ENCODE measurements around the gene CAPN10. TPM values are rescaled to one million over a fixed set of nuclear protein-coding genes. Genes with fewer than 3 reads are reported as not detected.

Gene CAPN10
- total RNA-seq, 3 donors from 2014 or later, result 17.0 to 26.2 (median 25.5) TPM

DNA sequence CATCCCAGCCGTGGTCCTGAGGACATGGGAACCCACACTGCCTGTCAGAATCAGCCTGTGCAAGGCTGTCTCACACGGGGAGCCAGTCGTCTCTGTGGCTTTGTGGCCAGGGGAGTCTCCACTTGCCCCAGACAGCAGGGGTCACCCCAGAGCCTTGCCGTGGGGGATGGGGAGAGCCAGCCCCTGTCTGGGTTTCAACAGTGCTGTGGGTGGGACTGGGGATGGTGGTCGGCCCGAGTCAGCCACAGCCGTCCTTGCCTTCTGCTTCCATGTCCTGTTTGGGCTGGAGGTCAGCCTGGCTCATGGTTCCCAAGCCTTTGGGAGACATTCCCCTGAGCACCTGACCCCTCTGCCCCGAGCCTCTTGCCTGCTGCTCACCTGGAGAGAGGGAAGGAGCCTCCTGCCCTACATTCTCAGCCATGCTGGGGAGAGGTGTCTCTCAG is 58.3 kb downstream of the CAPN10 start:
- no peaks in the 10 kb centered on the region for H3K36me3 ChIP-seq
- DNase-seq (ENCODE audit: low spot score in 2 of 2), result no peak
- no peaks in the 10 kb centered on the region for H3K4me1 ChIP-seq
- no peak for TF ChIP-seq CTCF (IDR thresholded peaks at IDR 0.05)
- no peak for TF ChIP-seq POLR2AphosphoS5 (IDR thresholded peaks at IDR 0.05)
- no peak for TF ChIP-seq POLR2A (IDR thresholded peaks at IDR 0.05)
- no peak overlapping the region for H3K27ac ChIP-seq
- H3K27me3 ChIP-seq, result peaks cover 0 to 59% of the 10 kb centered on the region in 2 donors
- intact Hi-C loops (cut with DNase I; ENCODE audit: low total_unique reads), result no loop called here
- H3K4me3 ChIP-seq, result no peak overlapping the region
- H3K9me3 ChIP-seq, result no peaks in the 10 kb centered on the region

GRCh38 chr2:240645346-240645745 is 58.8 kb downstream of the CAPN10 start:
- intact Hi-C loops (cut with DNase I; ENCODE audit: low total_unique reads), result no loop called here
- Histone ChIP-seq H3K4me3 (no peak overlapping the region), H3K27me3 (peaks cover 0 to 61% of the 10 kb centered on the region in 2 donors), H3K9me3 (no peaks in the 10 kb centered on the region), H3K4me1 (no peaks in the 10 kb centered on the region), H3K27ac (no peak overlapping the region), H3K36me3 (no peaks in the 10 kb centered on the region)
- no peak for DNase-seq (ENCODE audit: low spot score in 2 of 2)
- TF ChIP-seq POLR2AphosphoS5 (IDR thresholded peaks at IDR 0.05) (no peak), POLR2A (IDR thresholded peaks at IDR 0.05) (no peak), CTCF (IDR thresholded peaks at IDR 0.05) (no peak)

- intact Hi-C loops (cut with DNase I; ENCODE audit: low total_unique reads), result no loop called here
- Histone ChIP-seq H3K9me3 (no peaks in the 10 kb centered on the region), H3K36me3 (no peaks in the 10 kb centered on the region), H3K27me3 (peaks cover 0 to 66% of the 10 kb centered on the region in 2 donors), H3K4me3 (no peak overlapping the region), H3K4me1 (no peaks in the 10 kb centered on the region), H3K27ac (no peak overlapping the region)
- peak in 1 of 2 donors; percentile 10 for DNase-seq (ENCODE audit: low spot score in 2 of 2)
- TF ChIP-seq CTCF (IDR thresholded peaks at IDR 0.05), result no peak
- TF ChIP-seq POLR2A (IDR thresholded peaks at IDR 0.05), result no peak
- TF ChIP-seq POLR2AphosphoS5 (IDR thresholded peaks at IDR 0.05), result no peak
Observed at GRCh38 chr2:240645801-240646175, 59.3 kb downstream of the CAPN10 start.

DNA sequence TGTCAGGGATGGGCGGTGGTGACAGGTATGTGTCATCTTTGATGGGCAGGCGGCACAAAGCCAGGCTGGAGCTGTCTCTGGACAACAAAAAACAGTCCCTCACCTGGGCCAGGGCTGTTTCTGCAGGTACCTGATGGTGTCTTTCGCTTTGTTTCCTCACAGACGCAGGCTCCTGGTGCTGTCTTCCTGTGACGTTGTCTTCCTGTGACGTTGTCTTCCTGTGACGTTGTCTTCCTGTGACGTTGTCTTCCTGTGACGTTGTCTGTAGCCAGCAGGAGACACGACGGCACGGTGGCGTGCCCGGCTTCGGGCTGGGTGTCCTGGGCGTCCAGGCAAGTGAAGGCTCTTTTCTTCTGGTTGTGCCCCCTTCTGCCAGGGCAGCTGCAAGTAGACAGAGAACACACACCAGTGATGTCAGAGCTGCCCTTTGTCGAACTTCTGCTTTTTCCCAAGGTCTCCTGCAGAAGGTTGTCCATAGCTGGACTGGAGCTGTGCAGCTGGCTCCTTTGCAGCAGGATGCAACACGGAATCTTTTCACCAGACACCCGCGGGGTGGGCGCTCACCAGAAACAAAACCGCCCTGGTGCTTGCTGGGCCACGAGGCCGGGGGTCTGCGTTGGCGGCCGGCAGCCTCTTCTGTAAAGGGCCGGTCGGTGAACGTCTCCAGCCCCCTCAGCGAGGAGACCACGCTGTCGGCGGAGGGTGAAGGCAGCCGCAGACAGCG is 59.8 kb downstream of the CAPN10 start:
- Histone ChIP-seq H3K27me3 (peaks cover 0 to 71% of the 10 kb centered on the region in 2 donors), H3K36me3 (no peaks in the 10 kb centered on the region), H3K4me3 (peak overlapping the region in 1 of 3 donors; percentile 13), H3K9me3 (no peaks in the 10 kb centered on the region), H3K27ac (no peak overlapping the region), H3K4me1 (no peaks in the 10 kb centered on the region)
- DNase-seq (ENCODE audit: low spot score in 2 of 2), result peak in 1 of 2 donors; percentile 2
- no peak for TF ChIP-seq POLR2A (IDR thresholded peaks at IDR 0.05)
- no peak for TF ChIP-seq POLR2AphosphoS5 (IDR thresholded peaks at IDR 0.05)
- no peak for TF ChIP-seq CTCF (IDR thresholded peaks at IDR 0.05)
- intact Hi-C loops (cut with DNase I; ENCODE audit: low total_unique reads), result no loop called here

GRCh38 chr2:240646900-240647502 is 60.5 kb downstream of the CAPN10 start:
- H3K4me1 ChIP-seq, result no peaks in the 10 kb centered on the region
- H3K27ac ChIP-seq, result no peak overlapping the region
- peak in 1 of 2 donors; percentile 7 for DNase-seq (ENCODE audit: low spot score in 2 of 2)
- intact Hi-C loops (cut with DNase I; ENCODE audit: low total_unique reads), result no loop called here
- H3K9me3 ChIP-seq, result no peaks in the 10 kb centered on the region
- H3K36me3 ChIP-seq, result no peaks in the 10 kb centered on the region
- TF ChIP-seq POLR2AphosphoS5 (IDR thresholded peaks at IDR 0.05), result no peak
- no peak for TF ChIP-seq POLR2A (IDR thresholded peaks at IDR 0.05)
- TF ChIP-seq CTCF (IDR thresholded peaks at IDR 0.05), result no peak
- H3K27me3 ChIP-seq, result peaks cover 0 to 71% of the 10 kb centered on the region in 2 donors
- peak overlapping the region in 1 of 3 donors; percentile 13 for H3K4me3 ChIP-seq

All from breast epithelium (tissue), 4 donors.